GM19043 (cell line): ENCODE data around the gene NRXN3.

Source experiments
- ATAC-seq: cut with Tn5 transposase; IDR thresholded peaks from one replicate; pipeline ENCODE4 v1.9.1; 2021; ENCODE audit warnings: low read depth; ENCODE audit not compliant: unreplicated experiment

The NRXN3 gene

GRCh38 chr14:79842270-79842669 is 1672.1 kb downstream of the NRXN3 start:
- no peak for ATAC-seq

GRCh38 chr14:79852950-79853744 is 1683.0 kb downstream of the NRXN3 start:
- no peak for ATAC-seq

- ATAC-seq, result no peak
Measured at GRCh38 chr14:79855789-79856188, 1685.6 kb downstream of the NRXN3 start.

- ATAC-seq, result no peak
Measured at GRCh38 chr14:79856381-79856780, 1686.2 kb downstream of the NRXN3 start.

- no peak for ATAC-seq
Measured at GRCh38 chr14:79861111-79861510, 1690.9 kb downstream of the NRXN3 start.

GRCh38 chr14:79862045-79862444 is 1691.9 kb downstream of the NRXN3 start:
- ATAC-seq, result no peak

- no peak for ATAC-seq
Measured at GRCh38 chr14:79871136-79871535, 1701.0 kb downstream of the NRXN3 start.

GRCh38 chr14:79878229-79878628 is 1708.1 kb downstream of the NRXN3 start:
- no peak for ATAC-seq

- no peak for ATAC-seq
Measured at GRCh38 chr14:79878785-79879184, 1708.6 kb downstream of the NRXN3 start.

GRCh38 chr14:79881299-79881698 is 1711.1 kb downstream of the NRXN3 start:
- no peak for ATAC-seq

- no peak for ATAC-seq
Measured at GRCh38 chr14:79890527-79890926, 1720.4 kb downstream of the NRXN3 start.

- ATAC-seq, result no peak
Measured at GRCh38 chr14:79896009-79896408, 1725.8 kb downstream of the NRXN3 start.

- ATAC-seq, result no peak
Measured at GRCh38 chr14:79899610-79900009, 1729.4 kb downstream of the NRXN3 start.

- ATAC-seq, result no peak
Measured at GRCh38 chr14:79904497-79904896, 1734.3 kb downstream of the NRXN3 start.

- ATAC-seq, result no peak
Measured at GRCh38 chr14:79906994-79907393, 1736.8 kb downstream of the NRXN3 start.

- no peak for ATAC-seq
Measured at GRCh38 chr14:79910086-79910485, 1739.9 kb downstream of the NRXN3 start.

- no peak for ATAC-seq
Measured at GRCh38 chr14:79911744-79912143, 1741.6 kb downstream of the NRXN3 start.

- no peak for ATAC-seq
Measured at GRCh38 chr14:79914595-79914994, 1744.4 kb downstream of the NRXN3 start.

GRCh38 chr14:79915406-79915805 is 1745.2 kb downstream of the NRXN3 start:
- ATAC-seq, result no peak

GRCh38 chr14:79916281-79916680 is 1746.1 kb downstream of the NRXN3 start:
- ATAC-seq, result no peak

- no peak for ATAC-seq
Measured at GRCh38 chr14:79916892-79917291, 1746.7 kb downstream of the NRXN3 start.
